Adrenal gland (tissue), 12 donors: ENCODE measurements around the gene PAX5. TPM values are rescaled to one million over a fixed set of nuclear protein-coding genes. Genes with fewer than 3 reads are reported as not detected.
A peak's percentile ranks its signal among the peaks of the same experiment; 100 is the strongest.

Experiments
- DNase-seq, 7 donors: peaks; one replicate each; pipeline ENCODE4 v3.0.0-alpha.2; 2019 to 2020
- H3K27ac ChIP-seq, 5 donors: fragments of 200-600 bp; sonication (generic) in 4 of 5; 1 replicate in 3 of 5; 2 replicates in 2 of 5; pipeline versions ENCODE4 v1.5.1 to v1.8.0; 2016 to 2020; ENCODE audit warnings: mild to moderate bottlenecking in 1 of 5
- H3K27me3 ChIP-seq: fragments of 200-600 bp; 2 replicates; pipeline ENCODE4 v1.8.0; 2021
- H3K36me3 ChIP-seq, 2 donors: fragments of 200-600 bp; replicated peaks in 1 of 2; 1 replicate in 1 of 2; 2 replicates in 1 of 2; pipeline versions ENCODE4 v1.5.1 to v1.8.0; 2018 to 2022
- H3K4me1 ChIP-seq, 2 donors: fragments of 200-600 bp; replicated peaks in 1 of 2; 1 replicate in 1 of 2; 2 replicates in 1 of 2; pipeline versions ENCODE4 v1.5.1 to v1.8.0; 2018 to 2021
- H3K4me3 ChIP-seq, 4 donors: fragments of 200-600 bp; sonication (generic) in 3 of 4; one replicate each; pipeline ENCODE4 v1.5.1; 2016 to 2018
- H3K9me3 ChIP-seq, 3 donors: fragments of 200-600 bp; sonication (generic) in 1 of 3; replicated peaks in 1 of 3; 1 replicate in 2 of 3; 2 replicates in 1 of 3; pipeline versions ENCODE4 v1.5.1 to v1.8.0; 2016 to 2021
- CTCF ChIP-seq, 6 experiments: fragments of 450-650 bp in 4 of 6; fragments of 200-600 bp in 2 of 6; sonication (generic) in 1 of 6; IDR thresholded peaks; 1 replicate in 5 of 6; 2 replicates in 1 of 6; pipeline versions ENCODE4 v1.5.1 to v1.8.0; 2016 to 2021; ENCODE audit warnings: antibody characterized with exemption in 6 of 6, mild to moderate bottlenecking in 2 of 6, moderate library complexity in 1 of 6
- POLR2A ChIP-seq, 2 donors: fragments of 450-650 bp; IDR thresholded peaks; one replicate each; pipeline ENCODE4 v1.6.1; 2017; ENCODE audit warnings: antibody characterized with exemption in 2 of 2, mild to moderate bottlenecking in 2 of 2, moderate library complexity in 1 of 2
- WGBS, 4 donors: extraction: QIAGEN DNeasy Blood & Tissue Kit in 2 of 4; methylation state at CpG; one replicate each; pipeline versions ENCODE4 v1.1.5 to v1.1.7; 2013 to 2017; 5-methylcytosine and 5-hydroxymethylcytosine counted together
- intact Hi-C, 2 donors: fragments of 100-400 bp; cut with DNase I; formaldehyde crosslinking; loops; one replicate each; pipeline versions ENCODE4 v1.14.1 to v1.15.0; 2022 to 2023
- polyA plus RNA-seq, 3 donors: library from polyadenylated mRNA; stranded (reverse); fragments of 200-250 nt in 2 of 3; fragments of 350-450 nt in 1 of 3; fragmentation: Illumina TruSeq in 1 of 3; extraction: RNeasy Lipid Tissue Mini Kit (QIAGEN cat#74804) in 1 of 3; gene quantifications; one replicate each; pipeline ENCODE4 v1.2.3, GENCODE V29; 2013 to 2014
- total RNA-seq, 9 donors: library from RNA; depleted of rRNA in 4 of 9; stranded (reverse); fragments of >200 nt in 4 of 9; fragments of 120-200 nt in 1 of 9; fragmentation: NEBNext Ultra II Directional in 1 of 9; extraction: Animal tissue kit (Norgen Biotek cat#: 25700) in 1 of 9; gene quantifications; one replicate each; pipeline versions ENCODE4 v1.1.0 to v1.2.4, GENCODE V29; 2013 to 2023
- donor health status: healthy with polysubstance abuse.
- donor health status: Bipolar disorder and iron deficiency.
- donor health status: DM: yes; HTN: yes; CAD: no.
- donor health status: DM: no; HTN: no; CAD: no.
- donor health status: DM: no; HTN: no; CAD: no.
- donor health status: DM: yes; HTN: yes; CAD: no.

The PAX5 gene
- total and polyA plus RNA-seq, 12 donors, result under 0.01 to 0.22 (median 0.09) TPM; not detected in 6

DNA sequence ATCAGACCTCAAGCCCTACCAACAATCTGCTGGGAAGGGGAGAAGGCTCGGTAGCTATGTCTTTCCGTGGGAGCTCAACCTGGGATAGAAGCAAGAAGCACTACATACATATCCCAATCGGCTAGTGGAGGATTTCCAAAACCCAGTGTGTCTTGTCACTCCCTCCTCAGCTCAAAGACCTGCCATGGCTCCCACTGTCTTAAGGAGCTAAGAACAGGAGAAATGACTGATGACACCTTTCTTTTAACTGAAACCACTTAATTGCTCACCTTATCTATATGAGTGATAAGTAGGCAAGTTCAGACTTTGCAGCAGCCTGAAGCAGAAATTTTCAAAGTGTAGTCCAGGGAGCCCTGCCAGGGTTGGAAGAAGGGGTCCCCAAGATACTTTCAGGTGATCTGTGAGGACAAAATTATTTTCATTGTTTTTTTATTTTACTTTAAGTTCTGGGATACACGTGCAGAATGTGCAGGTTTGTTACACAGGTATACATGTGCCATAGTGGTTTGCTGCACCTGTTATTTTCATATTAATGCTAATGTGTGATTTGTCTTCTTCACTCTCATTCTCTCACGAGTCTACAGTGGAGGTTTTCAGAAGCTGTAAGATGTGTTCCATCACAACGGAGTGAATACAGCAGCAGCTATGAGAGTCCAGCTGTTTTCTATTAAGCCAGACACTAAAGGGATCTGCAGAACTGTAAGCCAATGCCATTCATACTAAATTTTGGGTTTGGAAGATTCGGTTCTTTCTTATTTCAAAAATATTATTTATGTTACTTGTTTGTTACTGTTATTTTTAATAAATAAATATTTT is 41.4 kb downstream of the PAX5 start:
- H3K4me3 ChIP-seq, result no peak overlapping the region
- intact Hi-C loops, result loop anchor here in 1 of 2 donors (10.0 kb wide), 1 partner anchor 272 kb away; no protein-coding TSS in a partner anchor
- no peak overlapping the region for H3K27ac ChIP-seq
- H3K27me3 ChIP-seq, result peaks cover 12% of the 10 kb centered on the region
- WGBS, 4 donors, result 48 to 52% (median 50%) methylated on average over 6 to 7 of the region's 7 CpGs
- H3K4me1 ChIP-seq, result no peaks in the 10 kb centered on the region
- no peaks in the 10 kb centered on the region for H3K36me3 ChIP-seq
- peaks cover 0 to 8% (median 0%) of the 10 kb centered on the region in 3 donors for H3K9me3 ChIP-seq
- TF ChIP-seq CTCF (IDR thresholded peaks at IDR 0.05), result no peak
- no peak for TF ChIP-seq POLR2A (IDR thresholded peaks at IDR 0.05)
- no peak for DNase-seq

- TF ChIP-seq POLR2A (IDR thresholded peaks at IDR 0.05), result no peak
- peak in 4 of 6 experiments; percentile 32 to 49 (median 44) for TF ChIP-seq CTCF (IDR thresholded peaks at IDR 0.05)
- DNase-seq, result no peak
- Histone ChIP-seq H3K36me3 (no peaks in the 10 kb centered on the region), H3K4me1 (no peaks in the 10 kb centered on the region), H3K9me3 (peaks cover 0 to 8% (median 0%) of the 10 kb centered on the region in 3 donors), H3K27me3 (peaks cover 19% of the 10 kb centered on the region), H3K27ac (no peak overlapping the region), H3K4me3 (no peak overlapping the region)
- WGBS, 4 donors, result 10 to 14% (median 12%) methylated on average over 5 to 6 of the region's 6 CpGs
- intact Hi-C loops, result loop anchor here in 1 of 2 donors (10.0 kb wide), 1 partner anchor 273 kb away; no protein-coding TSS in a partner anchor
Observed at GRCh38 chr9:36991516-36992134, 42.4 kb downstream of the PAX5 start.

DNA sequence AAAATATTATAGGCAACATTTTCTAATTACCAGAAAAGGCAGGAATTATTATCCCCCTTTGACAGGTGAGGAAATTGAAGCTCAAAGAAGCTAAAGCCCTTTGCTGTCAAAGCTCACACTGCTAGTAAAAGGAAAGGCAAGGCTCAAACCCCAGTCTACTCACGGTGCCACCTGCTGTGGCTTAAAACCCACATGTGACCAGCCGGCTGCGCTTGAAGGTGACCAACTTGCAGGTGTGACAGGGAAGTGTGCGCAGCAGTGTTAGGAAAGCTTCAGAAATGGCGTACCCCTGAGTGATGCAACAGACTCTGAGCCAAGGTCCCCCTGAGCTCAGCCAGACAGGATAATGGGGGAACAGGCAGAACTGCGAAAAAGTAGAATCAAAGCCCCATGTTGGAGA is 45.2 kb downstream of the PAX5 start:
- Histone ChIP-seq H3K9me3 (peaks cover 0 to 8% (median 0%) of the 10 kb centered on the region in 3 donors), H3K4me1 (peaks cover 0 to 3% of the 10 kb centered on the region in 2 donors), H3K36me3 (no peaks in the 10 kb centered on the region), H3K4me3 (no peak overlapping the region), H3K27ac (no peak overlapping the region), H3K27me3 (peaks cover 39% of the 10 kb centered on the region)
- DNase-seq, result no peak
- TF ChIP-seq POLR2A (IDR thresholded peaks at IDR 0.05) (no peak), CTCF (IDR thresholded peaks at IDR 0.05) (no peak)
- 29 to 38% (median 37%) methylated on average over 6 of the region's 6 CpGs for WGBS, 4 donors
- intact Hi-C loops, result no loop called here

DNA sequence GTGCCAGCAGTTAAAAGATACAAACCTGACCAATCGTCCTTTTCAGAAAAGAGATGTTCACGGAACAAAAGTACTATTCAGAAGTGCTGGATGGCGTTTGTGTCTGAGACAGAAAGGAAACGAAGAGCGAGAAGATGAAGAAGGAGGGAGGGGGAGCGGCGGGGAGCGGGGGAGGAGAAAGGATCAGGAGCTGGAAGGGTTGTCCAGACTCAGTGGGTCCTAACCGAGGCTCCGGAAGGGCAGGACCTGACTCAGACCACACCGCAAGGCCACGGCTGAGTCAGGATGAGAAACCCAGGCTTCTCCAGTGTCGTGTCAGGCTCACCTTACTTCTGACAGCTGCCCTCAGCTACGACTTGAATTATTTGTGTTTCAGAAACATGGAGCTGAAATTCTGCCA is 46.2 kb downstream of the PAX5 start:
- intact Hi-C loops, result no loop called here
- H3K27ac ChIP-seq, result no peak overlapping the region
- peaks cover 42% of the 10 kb centered on the region for H3K27me3 ChIP-seq
- DNase-seq, result peak in 3 of 7 donors; percentile 39 to 42 (median 42)
- WGBS, 4 donors, result 5 to 9% (median 6%) methylated on average over 14 of the region's 14 CpGs
- TF ChIP-seq CTCF (IDR thresholded peaks at IDR 0.05) (no peak), POLR2A (IDR thresholded peaks at IDR 0.05) (no peak)
- H3K36me3 ChIP-seq, result no peaks in the 10 kb centered on the region
- H3K9me3 ChIP-seq, result peaks cover 0 to 8% (median 0%) of the 10 kb centered on the region in 3 donors
- H3K4me3 ChIP-seq, result no peak overlapping the region
- peaks cover 0 to 3% of the 10 kb centered on the region in 2 donors for H3K4me1 ChIP-seq
